ENCODE results near the gene ZNF609. TPM values are rescaled to one million over a fixed set of nuclear protein-coding genes. Genes with fewer than 3 reads are reported as not detected.

Gene ZNF609
- total RNA-seq, 4 donors from 2014 or later, result 19.4 to 30.5 (median 21.1) TPM

- TF ChIP-seq CTCF (IDR thresholded peaks at IDR 0.05) (no peak), POLR2A (IDR thresholded peaks at IDR 0.05) (no peak)
- no peak overlapping the region for H3K4me3 ChIP-seq (ENCODE audit: low read depth, poor library complexity, severe bottlenecking)
- intact Hi-C loops (cut with DNase I; ENCODE audit: low total_unique reads), result no loop called here
- 83 to 98% methylated on average over 1 of the region's 1 CpG for WGBS, 2 donors
- DNase-seq (ENCODE audit: low spot score in 2 of 2), result no peak
Observed at GRCh38 chr15:64650552-64650951, 190.2 kb downstream of the ZNF609 start.

GRCh38 chr15:64651601-64652191, 191.3 kb downstream of the ZNF609 start:
- intact Hi-C loops (cut with DNase I; ENCODE audit: low total_unique reads), result no loop called here
- 61 to 62% methylated on average over 4 of the region's 4 CpGs for WGBS, 2 donors
- no peak overlapping the region for H3K4me3 ChIP-seq (ENCODE audit: low read depth, poor library complexity, severe bottlenecking)
- DNase-seq (ENCODE audit: low spot score in 2 of 2), result no peak
- no peak for TF ChIP-seq CTCF (IDR thresholded peaks at IDR 0.05)
- no peak for TF ChIP-seq POLR2A (IDR thresholded peaks at IDR 0.05)

- 65 to 68% methylated on average over 3 of the region's 3 CpGs for WGBS, 2 donors
- TF ChIP-seq CTCF (IDR thresholded peaks at IDR 0.05) (no peak), POLR2A (IDR thresholded peaks at IDR 0.05) (no peak)
- no peak for DNase-seq (ENCODE audit: low spot score in 2 of 2)
- H3K4me3 ChIP-seq (ENCODE audit: low read depth, poor library complexity, severe bottlenecking), result no peak overlapping the region
- intact Hi-C loops (cut with DNase I; ENCODE audit: low total_unique reads), result no loop called here
Observed at GRCh38 chr15:64653757-64654156, 193.4 kb downstream of the ZNF609 start.

GRCh38 chr15:64656508-64656907, 196.1 kb downstream of the ZNF609 start:
- H3K4me3 ChIP-seq (ENCODE audit: low read depth, poor library complexity, severe bottlenecking), result no peak overlapping the region
- DNase-seq (ENCODE audit: low spot score in 2 of 2), result no peak
- intact Hi-C loops (cut with DNase I; ENCODE audit: low total_unique reads), result no loop called here
- 89 to 90% methylated on average over 2 of the region's 2 CpGs for WGBS, 2 donors
- TF ChIP-seq POLR2A (IDR thresholded peaks at IDR 0.05) (no peak), CTCF (IDR thresholded peaks at IDR 0.05) (no peak)

- no peak for DNase-seq (ENCODE audit: low spot score in 2 of 2)
- H3K4me3 ChIP-seq (ENCODE audit: low read depth, poor library complexity, severe bottlenecking), result no peak overlapping the region
- no peak for TF ChIP-seq POLR2A (IDR thresholded peaks at IDR 0.05)
- no peak for TF ChIP-seq CTCF (IDR thresholded peaks at IDR 0.05)
- 92 to 100% methylated on average over 1 of the region's 1 CpG for WGBS, 2 donors
- intact Hi-C loops (cut with DNase I; ENCODE audit: low total_unique reads), result no loop called here
Observed at GRCh38 chr15:64665179-64665578, 204.8 kb downstream of the ZNF609 start.

- TF ChIP-seq POLR2A (IDR thresholded peaks at IDR 0.05), result no peak
- no peak for TF ChIP-seq CTCF (IDR thresholded peaks at IDR 0.05)
- intact Hi-C loops (cut with DNase I; ENCODE audit: low total_unique reads), result no loop called here
- 37 to 55% methylated on average over 1 of the region's 1 CpG for WGBS, 2 donors
- no peak overlapping the region for H3K4me3 ChIP-seq (ENCODE audit: low read depth, poor library complexity, severe bottlenecking)
- no peak for DNase-seq (ENCODE audit: low spot score in 2 of 2)
Observed at GRCh38 chr15:64667736-64668161, 207.4 kb downstream of the ZNF609 start.

All from lower leg skin (tissue), 4 donors.